Activated CD8-positive, alpha-beta T cell treated with anti-CD3 and anti-CD28 coated beads, Interleukin-2, amount 10 ng/mL, durations not matched to agents 7 days and 5 days (primary cell): Measurements from ENCODE around the gene NECTIN3. TPM values are rescaled to one million over a fixed set of nuclear protein-coding genes. Genes with fewer than 3 reads are reported as not detected.

Experiments
- ATAC-seq: fragments of 150-1000 bp; cut with Tn5 transposase; one replicate; pipeline ENCODE4 v1.10.0; 2021; ENCODE audit warnings: moderate library complexity
- CTCF ChIA-PET: fragments of 350-600 bp; sonication (Branson Sonifier 250); formaldehyde crosslinking; loops from one replicate; lab custom pipeline; 2021; ENCODE audit warnings: antibody characterized with exemption; lab: Charles Lee
- POLR2A ChIA-PET: fragments of 350-600 bp; sonication (Branson Sonifier 250); formaldehyde crosslinking; loops from one replicate; lab custom pipeline; 2021; ENCODE audit warnings: antibody characterized with exemption; lab: Charles Lee
- DNase-seq: peaks from one replicate; pipeline ENCODE4 v3.0.0-alpha.2; 2020
- H3K27ac Mint-ChIP-seq: one replicate; pipeline ENCODE4 v1.8.0; 2021; ENCODE audit warnings: mild to moderate bottlenecking, mixed read lengths
- H3K27me3 Mint-ChIP-seq: one replicate; pipeline ENCODE4 v1.8.0; 2021; ENCODE audit warnings: low read depth, mixed read lengths
- H3K36me3 Mint-ChIP-seq: one replicate; pipeline ENCODE4 v1.8.0; 2021; ENCODE audit warnings: low read depth, mixed read lengths
- H3K4me1 Mint-ChIP-seq: one replicate; pipeline ENCODE4 v1.8.0; 2021; ENCODE audit warnings: low read depth, mixed read lengths
- H3K4me3 Mint-ChIP-seq: one replicate; pipeline ENCODE4 v1.8.0; 2021; ENCODE audit warnings: mild to moderate bottlenecking, mixed read lengths
- H3K9me3 Mint-ChIP-seq: one replicate; pipeline ENCODE4 v1.8.0; 2022; ENCODE audit warnings: mixed read lengths; ENCODE audit not compliant: insufficient read depth
- total RNA-seq, 2 experiments: library from RNA; stranded (reverse); gene quantifications; one replicate each; pipeline ENCODE4 v1.2.3, GENCODE V29; 2021

NECTIN3 gene
- total RNA-seq, 2 experiments from 2014 or later = 6.1 to 7.6 TPM

DNA sequence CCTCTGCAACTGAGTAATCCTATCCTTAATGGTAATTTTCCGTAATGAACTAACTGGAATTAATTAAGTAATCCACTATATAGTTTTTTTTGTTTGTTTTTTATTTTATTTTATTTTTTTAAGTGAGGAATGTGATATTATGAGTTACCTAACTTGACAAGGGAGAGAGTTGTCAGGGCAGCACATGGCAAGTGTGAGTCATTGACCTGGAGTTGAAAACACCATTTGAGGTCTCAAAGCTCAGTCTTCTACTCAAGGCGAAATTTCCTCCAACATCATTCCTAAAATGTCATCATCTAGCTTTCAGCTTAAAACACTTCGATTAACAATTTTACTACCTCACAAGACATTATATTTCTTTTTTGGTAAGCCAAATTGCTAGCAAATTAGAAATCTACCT is 87.8 kb downstream of the NECTIN3 start:
- no peak overlapping the region for H3K4me3 Mint-ChIP-seq
- H3K9me3 Mint-ChIP-seq = no peaks in the 10 kb centered on the region
- ATAC-seq (no peak), DNase-seq (no peak)
- ChIA-PET CTCF (interaction anchor here (1.0 to 1.6 kb wide), 2 partner anchors 9 to 12 kb away, joined by 3 to 4 read pairs; no protein-coding TSS in a partner anchor), POLR2A (no interaction called here)
- no peaks in the 10 kb centered on the region for H3K36me3 Mint-ChIP-seq
- H3K27ac Mint-ChIP-seq = no peak overlapping the region
- H3K27me3 Mint-ChIP-seq = no peaks in the 10 kb centered on the region
- H3K4me1 Mint-ChIP-seq = no peaks in the 10 kb centered on the region

DNA sequence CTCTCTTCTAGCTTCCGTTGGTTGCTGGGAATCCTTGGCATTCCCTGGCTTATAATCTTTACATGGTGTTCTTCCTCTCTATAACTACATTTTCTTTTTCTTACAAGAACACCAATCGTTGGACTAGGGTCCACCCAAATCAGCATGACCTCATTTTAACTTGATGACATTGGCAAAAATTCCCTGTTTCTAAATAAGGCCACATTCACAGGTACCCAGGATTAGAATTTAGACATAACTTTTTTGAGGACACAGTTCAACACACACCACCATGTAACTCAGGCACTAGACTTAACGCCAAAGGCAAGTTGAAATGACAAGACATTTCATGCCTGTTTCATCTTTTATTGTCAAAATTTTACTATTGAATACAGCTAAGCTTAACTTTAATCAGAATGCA is 93.0 kb downstream of the NECTIN3 start:
- ATAC-seq = no peak
- ChIA-PET POLR2A (no interaction called here), CTCF (no interaction called here)
- H3K36me3 Mint-ChIP-seq = no peaks in the 10 kb centered on the region
- no peaks in the 10 kb centered on the region for H3K4me1 Mint-ChIP-seq
- no peak for DNase-seq
- no peaks in the 10 kb centered on the region for H3K9me3 Mint-ChIP-seq
- no peak overlapping the region for H3K27ac Mint-ChIP-seq
- H3K4me3 Mint-ChIP-seq = no peak overlapping the region
- H3K27me3 Mint-ChIP-seq = no peaks in the 10 kb centered on the region

DNA sequence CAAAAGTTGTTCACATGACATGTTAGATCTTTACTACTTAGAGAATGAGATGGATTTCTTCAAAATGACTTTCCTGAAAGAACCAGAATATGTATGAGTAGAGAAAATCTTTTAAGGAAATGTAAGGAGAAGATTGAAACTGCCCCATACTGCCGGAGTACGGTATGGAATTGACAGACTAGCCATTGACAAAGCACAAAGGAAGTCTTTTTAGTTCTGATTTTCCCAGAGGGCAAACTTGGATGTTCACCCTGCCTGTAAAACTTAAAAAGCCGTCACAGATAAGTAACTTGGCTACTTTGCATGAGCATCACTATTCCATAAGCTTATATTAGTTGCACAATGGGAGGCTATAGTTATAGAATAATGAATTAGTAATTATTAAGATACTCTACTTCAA is 93.8 kb downstream of the NECTIN3 start:
- H3K36me3 Mint-ChIP-seq = no peaks in the 10 kb centered on the region
- no peak overlapping the region for H3K27ac Mint-ChIP-seq
- no peaks in the 10 kb centered on the region for H3K4me1 Mint-ChIP-seq
- no peaks in the 10 kb centered on the region for H3K27me3 Mint-ChIP-seq
- CTCF ChIA-PET = no interaction called here
- no peak for DNase-seq
- H3K4me3 Mint-ChIP-seq = no peak overlapping the region
- ATAC-seq = no peak
- H3K9me3 Mint-ChIP-seq = no peaks in the 10 kb centered on the region
- POLR2A ChIA-PET = no interaction called here

DNA sequence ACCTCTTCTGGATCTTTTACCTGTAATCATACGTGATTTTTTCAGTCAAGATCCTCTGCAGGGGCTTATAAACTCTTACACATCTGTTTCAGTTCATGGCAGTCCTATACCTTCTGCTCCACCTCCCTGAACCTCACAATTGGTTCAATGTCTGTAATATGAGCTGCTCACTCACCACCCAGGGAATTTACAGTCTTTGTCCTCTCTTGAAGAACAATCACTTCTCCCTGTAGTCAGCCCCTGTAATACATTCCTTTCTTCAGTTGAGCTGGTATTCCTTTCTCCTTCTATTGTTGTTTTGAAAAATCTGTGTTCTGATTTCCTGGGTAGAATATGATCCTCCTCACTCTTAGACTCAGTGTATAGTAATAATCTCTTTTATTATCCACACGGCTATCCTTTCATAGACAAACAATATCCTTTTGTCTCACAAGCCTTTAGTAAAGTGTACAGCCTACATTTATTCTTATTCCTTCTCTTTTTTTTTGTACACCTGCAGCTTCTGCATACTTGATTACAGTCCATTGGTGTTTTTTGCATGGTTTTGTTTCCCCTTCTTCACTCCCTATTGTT is 101.8 kb downstream of the NECTIN3 start:
- no peak overlapping the region for H3K4me3 Mint-ChIP-seq
- H3K36me3 Mint-ChIP-seq = no peaks in the 10 kb centered on the region
- H3K27me3 Mint-ChIP-seq = no peaks in the 10 kb centered on the region
- no peaks in the 10 kb centered on the region for H3K4me1 Mint-ChIP-seq
- H3K9me3 Mint-ChIP-seq = no peaks in the 10 kb centered on the region
- no peak for ATAC-seq
- ChIA-PET CTCF (no interaction called here), POLR2A (no interaction called here)
- no peak overlapping the region for H3K27ac Mint-ChIP-seq
- no peak for DNase-seq

DNA sequence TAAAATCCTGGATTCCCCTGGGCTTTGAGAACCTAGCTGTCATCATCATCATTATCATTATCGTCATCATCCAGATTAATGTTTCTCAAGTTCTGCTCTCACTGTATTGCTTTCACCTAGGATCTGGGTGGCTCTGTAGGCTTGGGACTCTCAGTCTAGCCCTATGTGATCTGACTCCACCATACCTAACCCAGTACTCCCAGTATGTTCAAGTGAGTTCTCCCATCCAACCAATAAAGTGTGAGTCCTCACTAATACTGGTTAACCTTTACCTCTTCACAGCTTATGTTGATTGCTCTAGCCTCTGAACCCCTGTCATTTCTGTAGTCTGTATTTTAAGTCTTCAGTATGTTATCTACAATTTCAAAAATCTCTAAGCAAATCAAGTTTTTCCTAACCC is 102.3 kb downstream of the NECTIN3 start:
- DNase-seq (no peak), ATAC-seq (no peak)
- no peaks in the 10 kb centered on the region for H3K27me3 Mint-ChIP-seq
- no peak overlapping the region for H3K27ac Mint-ChIP-seq
- no peaks in the 10 kb centered on the region for H3K36me3 Mint-ChIP-seq
- ChIA-PET CTCF (no interaction called here), POLR2A (no interaction called here)
- no peaks in the 10 kb centered on the region for H3K9me3 Mint-ChIP-seq
- no peaks in the 10 kb centered on the region for H3K4me1 Mint-ChIP-seq
- H3K4me3 Mint-ChIP-seq = no peak overlapping the region

DNA sequence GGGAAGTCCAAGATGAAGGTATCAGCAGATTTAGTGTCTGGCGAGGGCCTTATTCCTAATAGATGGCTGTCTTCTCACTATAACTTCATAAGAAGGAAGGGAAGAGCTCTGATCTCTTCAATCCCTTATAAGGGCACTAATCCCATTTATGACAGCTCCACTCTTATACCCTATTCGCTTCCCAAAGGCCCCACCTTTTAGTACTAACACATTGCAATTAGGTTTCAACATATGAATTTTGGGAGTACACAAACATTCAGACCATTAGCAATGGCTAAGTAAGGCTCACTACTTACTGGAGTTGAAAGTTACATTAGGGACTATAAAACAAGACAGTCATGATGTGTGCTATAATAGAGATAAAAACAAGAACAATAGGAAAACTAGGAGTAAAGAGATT is 118.9 kb downstream of the NECTIN3 start:
- ChIA-PET POLR2A (no interaction called here), CTCF (no interaction called here)
- Mint-ChIP-seq H3K4me3 (no peak overlapping the region), H3K36me3 (peaks cover 8% of the 10 kb centered on the region), H3K27me3 (no peaks in the 10 kb centered on the region), H3K4me1 (peaks cover 11% of the 10 kb centered on the region), H3K27ac (no peak overlapping the region), H3K9me3 (no peaks in the 10 kb centered on the region)
- DNase-seq (no peak), ATAC-seq (no peak)

DNA sequence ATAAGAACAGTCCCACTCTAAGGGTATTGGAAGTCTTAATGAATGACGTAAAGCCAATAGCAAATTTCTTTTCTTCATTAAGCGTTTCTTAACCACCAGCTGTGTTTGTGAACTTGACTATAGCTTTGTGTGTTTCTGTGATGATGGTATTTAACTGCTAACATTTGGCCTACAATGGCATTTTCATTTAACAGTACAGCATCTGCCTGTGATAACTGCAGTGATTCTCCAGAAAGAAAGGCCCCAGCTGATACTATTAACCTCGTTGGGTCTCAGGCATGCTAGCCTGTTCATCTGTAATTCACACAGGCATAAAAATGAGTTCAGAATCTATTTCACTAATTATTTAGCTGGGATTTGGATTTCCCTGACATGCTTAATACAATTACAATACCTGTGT is 121.9 kb downstream of the NECTIN3 start:
- ATAC-seq (no peak), DNase-seq (no peak)
- ChIA-PET POLR2A (no interaction called here), CTCF (no interaction called here)
- Mint-ChIP-seq H3K27ac (no peak overlapping the region), H3K4me3 (no peak overlapping the region), H3K36me3 (peaks cover 8% of the 10 kb centered on the region), H3K4me1 (peaks cover 20% of the 10 kb centered on the region), H3K9me3 (no peaks in the 10 kb centered on the region), H3K27me3 (no peaks in the 10 kb centered on the region)

DNA sequence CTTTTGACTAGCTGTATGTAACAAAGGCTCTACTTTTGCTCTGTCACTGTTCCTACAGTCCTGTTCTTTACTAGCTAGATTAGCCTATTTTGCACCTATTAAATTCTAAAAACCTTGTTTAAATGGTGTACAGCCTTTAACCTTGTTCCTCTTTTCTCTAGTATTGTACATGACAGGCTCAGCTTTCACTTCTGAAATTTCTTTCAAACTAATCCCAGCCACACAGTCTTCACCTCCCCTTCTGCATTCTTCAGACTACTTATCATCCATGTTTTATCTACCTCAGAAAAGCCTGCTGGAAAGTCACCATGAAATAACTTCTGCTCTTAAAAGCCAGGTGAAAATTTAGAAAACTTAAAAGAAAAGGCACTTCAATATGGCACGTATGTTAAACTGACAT is 122.4 kb downstream of the NECTIN3 start:
- ChIA-PET CTCF (no interaction called here), POLR2A (interaction anchor here (0.5 kb wide), 1 partner anchor 139 kb away, joined by 3 read pairs; no protein-coding TSS in a partner anchor)
- ATAC-seq = no peak

DNA sequence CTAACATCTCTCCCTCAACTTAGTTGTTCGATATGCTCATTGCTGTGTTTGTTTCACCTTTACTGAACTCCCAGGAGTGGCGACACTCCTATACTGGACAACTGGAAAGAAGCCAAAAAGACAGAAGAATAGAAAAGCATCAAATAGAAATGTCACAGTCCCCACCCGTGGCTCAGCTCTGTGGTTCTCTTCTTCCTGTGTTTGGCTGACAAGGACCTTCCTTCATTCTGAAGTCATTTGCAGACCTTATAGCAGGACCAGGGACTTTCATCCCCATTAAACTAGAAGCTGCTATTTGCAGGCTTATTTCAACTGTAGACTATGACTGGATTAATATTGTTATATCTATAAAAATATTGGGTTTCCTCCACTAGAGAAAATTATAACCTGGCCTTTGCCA is 125.9 kb downstream of the NECTIN3 start:
- peaks cover 11% of the 10 kb centered on the region for H3K4me1 Mint-ChIP-seq
- DNase-seq = no peak
- ATAC-seq = no peak
- peak overlapping the region; percentile 62 for H3K27ac Mint-ChIP-seq
- ChIA-PET POLR2A (no interaction called here), CTCF (no interaction called here)
- no peaks in the 10 kb centered on the region for H3K27me3 Mint-ChIP-seq
- no peak overlapping the region for H3K4me3 Mint-ChIP-seq
- peaks cover 2% of the 10 kb centered on the region for H3K36me3 Mint-ChIP-seq
- no peaks in the 10 kb centered on the region for H3K9me3 Mint-ChIP-seq

More for the DNA sequence above, 122.4 kb downstream of the NECTIN3 start:
- no peak overlapping the region for H3K4me3 Mint-ChIP-seq
- no peaks in the 10 kb centered on the region for H3K9me3 Mint-ChIP-seq
- peaks cover 8% of the 10 kb centered on the region for H3K36me3 Mint-ChIP-seq
- peaks cover 20% of the 10 kb centered on the region for H3K4me1 Mint-ChIP-seq
- H3K27me3 Mint-ChIP-seq = no peaks in the 10 kb centered on the region
- no peak for DNase-seq
- no peak overlapping the region for H3K27ac Mint-ChIP-seq

DNA sequence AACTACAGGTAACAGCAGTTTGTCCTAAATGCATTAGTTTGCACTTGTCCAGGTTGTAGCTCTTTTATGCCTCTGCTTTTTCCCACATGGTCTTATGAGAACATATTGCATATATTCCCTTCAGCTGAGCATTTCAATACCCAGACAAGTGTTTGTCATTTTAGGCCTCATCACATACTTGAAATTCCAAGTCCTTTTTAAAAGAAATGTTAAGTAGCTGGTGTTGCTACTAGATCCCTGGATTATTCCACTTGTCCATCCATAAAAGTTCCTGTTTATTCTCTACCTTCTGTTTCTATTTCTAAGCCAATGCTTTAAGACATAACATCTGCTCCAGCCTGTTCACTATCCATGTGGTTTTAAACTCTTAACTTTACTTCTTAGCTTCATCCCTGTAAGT is 128.4 kb downstream of the NECTIN3 start:
- no peaks in the 10 kb centered on the region for H3K36me3 Mint-ChIP-seq
- ATAC-seq (no peak), DNase-seq (no peak)
- no peak overlapping the region for H3K4me3 Mint-ChIP-seq
- no peaks in the 10 kb centered on the region for H3K27me3 Mint-ChIP-seq
- no peak overlapping the region for H3K27ac Mint-ChIP-seq
- H3K4me1 Mint-ChIP-seq = peaks cover 11% of the 10 kb centered on the region
- H3K9me3 Mint-ChIP-seq = no peaks in the 10 kb centered on the region
- CTCF ChIA-PET = interaction anchor here (1.1 kb wide), 1 partner anchor 13 kb away, joined by 3 read pairs; no protein-coding TSS in a partner anchor
- POLR2A ChIA-PET = no interaction called here

DNA sequence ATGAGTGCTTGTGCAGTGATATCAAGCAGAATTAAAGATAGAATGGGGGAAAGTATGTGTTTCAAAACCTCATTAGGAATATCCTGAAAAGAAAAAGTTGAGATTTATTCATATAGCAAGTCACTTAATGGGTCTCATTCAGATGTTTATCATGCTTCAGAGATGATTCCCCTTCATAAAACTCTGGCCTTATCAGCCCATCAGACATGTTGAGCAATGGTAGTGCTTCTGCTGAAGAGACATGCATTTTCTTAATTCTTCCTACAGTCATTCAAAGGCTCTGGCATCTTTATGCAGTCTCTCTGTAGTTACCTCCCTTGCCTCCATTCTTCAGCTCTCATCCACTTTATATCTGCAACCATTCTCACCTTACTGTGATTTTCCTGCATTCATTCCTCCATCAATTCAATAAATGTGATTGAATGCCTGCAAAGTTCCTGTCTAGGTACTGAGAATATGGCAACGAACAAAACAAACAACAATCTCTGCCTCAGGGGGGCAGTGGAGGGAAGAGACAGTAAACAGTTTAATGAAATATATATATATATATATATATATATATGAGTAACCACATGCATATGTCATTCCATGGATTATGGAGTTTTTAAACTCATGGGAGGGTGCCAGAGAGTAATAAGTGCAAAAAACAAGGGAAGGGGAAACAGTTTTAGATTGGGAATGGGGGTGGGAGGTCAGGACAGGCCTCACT is 138.5 kb downstream of the NECTIN3 start:
- H3K4me1 Mint-ChIP-seq = no peaks in the 10 kb centered on the region
- CTCF ChIA-PET = interaction anchor here (1.9 to 2.0 kb wide), 2 partner anchors 27 to 126 kb away, joined by 5 to 6 read pairs; no protein-coding TSS in a partner anchor
- POLR2A ChIA-PET = no interaction called here
- no peak for ATAC-seq
- no peaks in the 10 kb centered on the region for H3K27me3 Mint-ChIP-seq
- no peak overlapping the region for H3K4me3 Mint-ChIP-seq
- no peaks in the 10 kb centered on the region for H3K36me3 Mint-ChIP-seq
- DNase-seq = no peak
- H3K27ac Mint-ChIP-seq = no peak overlapping the region
- H3K9me3 Mint-ChIP-seq = no peaks in the 10 kb centered on the region

DNA sequence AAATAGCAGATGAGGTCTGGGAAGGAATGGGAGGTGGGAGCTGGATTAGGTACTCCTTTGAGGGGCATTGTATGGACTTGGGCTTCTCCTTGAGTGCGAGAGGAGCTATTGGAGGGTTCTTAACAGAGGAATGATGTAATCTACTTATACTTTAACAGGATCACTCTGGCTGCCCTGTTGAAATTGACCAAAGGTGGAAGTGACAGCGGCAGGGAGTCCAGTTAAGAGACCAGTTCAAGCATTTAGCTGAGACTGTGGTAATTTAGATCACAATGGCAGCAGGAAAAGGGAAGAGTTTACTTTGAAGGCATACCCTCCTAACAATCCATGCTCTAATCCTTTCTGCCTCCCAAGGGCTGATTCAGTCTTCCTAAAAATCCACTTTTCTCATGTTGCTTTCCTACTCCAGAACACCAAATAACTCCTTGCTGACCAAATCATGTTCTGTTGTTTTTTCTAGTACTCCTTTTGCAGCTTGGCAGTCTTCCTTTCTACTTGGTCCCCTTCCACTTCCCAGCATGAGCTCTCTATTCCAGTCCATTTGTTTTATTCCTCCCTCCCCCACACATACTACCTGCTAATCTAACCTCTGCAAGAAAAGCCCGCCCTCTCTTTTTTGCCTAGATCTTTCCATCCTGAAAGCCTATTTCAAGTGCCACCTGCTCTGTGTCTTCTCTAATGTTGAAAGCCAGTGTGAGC is 139.4 kb downstream of the NECTIN3 start:
- no peak overlapping the region for H3K4me3 Mint-ChIP-seq
- no peak for DNase-seq
- H3K9me3 Mint-ChIP-seq = no peaks in the 10 kb centered on the region
- ChIA-PET CTCF (interaction anchor here (1.4 to 2.0 kb wide), 3 partner anchors 26 to 126 kb away, joined by 4 to 6 read pairs (median 5); no protein-coding TSS in a partner anchor), POLR2A (no interaction called here)
- H3K36me3 Mint-ChIP-seq = no peaks in the 10 kb centered on the region
- no peaks in the 10 kb centered on the region for H3K4me1 Mint-ChIP-seq
- no peak for ATAC-seq
- no peak overlapping the region for H3K27ac Mint-ChIP-seq
- H3K27me3 Mint-ChIP-seq = no peaks in the 10 kb centered on the region
